Measurements from ENCODE around the gene CTBP2. TPM values are rescaled to one million over a fixed set of nuclear protein-coding genes. Genes with fewer than 3 reads are reported as not detected.

The CTBP2 gene
- total and polyA plus RNA-seq, 8 donors, result 21.3 to 169 (median 61.6) TPM

GRCh38 chr10:125093199-125093973 lies 67.0 kb downstream of the CTBP2 start:
- intact Hi-C loops (cut with DNase I; ENCODE audit: low total_unique reads), result no loop called here
- Histone ChIP-seq H3K9me3 (no peaks in the 10 kb centered on the region), H3K36me3 (peaks cover under 1 to 8% (median 4%) of the 10 kb centered on the region in 4 donors), H3K4me1 (peaks cover 27 to 76% (median 57%) of the 10 kb centered on the region in 4 donors), H3K27ac (peak overlapping the region; percentile 42 to 83 (median 76)), H3K27me3 (no peaks in the 10 kb centered on the region), H3K4me3 (no peak overlapping the region)
- TF ChIP-seq POLR2A (IDR thresholded peaks at IDR 0.05) (no peak), POLR2AphosphoS5 (IDR thresholded peaks at IDR 0.05) (peak in 2 of 3 donors; percentile 49 to 78), EP300 (IDR thresholded peaks at IDR 0.05) (peak; percentile 29)
- 57 to 66% (median 65%) methylated on average over 17 of the region's 17 CpGs for WGBS, 5 donors
- DNase-seq, result peak; percentile 32 to 68

DNA sequence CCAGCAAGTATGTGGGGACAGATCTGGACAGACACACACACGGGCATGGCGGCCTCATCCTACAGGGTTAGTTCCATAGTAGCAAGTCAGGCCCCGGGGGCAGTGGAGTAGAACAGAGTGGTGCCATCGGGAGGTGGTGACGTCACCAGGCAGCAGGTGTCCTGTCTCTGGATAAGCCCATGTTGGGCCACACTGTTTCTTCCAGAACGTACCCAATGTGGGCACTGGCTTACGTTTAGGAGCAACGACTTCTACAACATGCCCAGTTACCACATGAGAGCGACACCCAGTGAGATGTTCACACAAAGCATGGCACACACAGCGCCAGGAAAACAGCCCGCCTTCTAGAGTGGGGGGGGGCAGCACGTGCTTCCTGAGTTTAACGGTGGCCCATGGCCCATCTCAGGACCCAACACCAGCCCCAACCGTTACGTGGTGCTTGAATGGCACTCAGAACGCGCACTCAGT lies 67.8 kb downstream of the CTBP2 start:
- 87 to 94% (median 93%) methylated on average over 17 of the region's 17 CpGs for WGBS, 5 donors
- peak in 1 of 2 donors; percentile 17 for DNase-seq
- H3K4me3 ChIP-seq, result no peak overlapping the region
- H3K4me1 ChIP-seq, result peaks cover 27 to 80% (median 57%) of the 10 kb centered on the region in 4 donors
- H3K27ac ChIP-seq, result peak overlapping the region; percentile 42 to 83 (median 76)
- no peak for TF ChIP-seq POLR2A (IDR thresholded peaks at IDR 0.05)
- TF ChIP-seq POLR2AphosphoS5 (IDR thresholded peaks at IDR 0.05), result no peak
- TF ChIP-seq, protein P1, sequence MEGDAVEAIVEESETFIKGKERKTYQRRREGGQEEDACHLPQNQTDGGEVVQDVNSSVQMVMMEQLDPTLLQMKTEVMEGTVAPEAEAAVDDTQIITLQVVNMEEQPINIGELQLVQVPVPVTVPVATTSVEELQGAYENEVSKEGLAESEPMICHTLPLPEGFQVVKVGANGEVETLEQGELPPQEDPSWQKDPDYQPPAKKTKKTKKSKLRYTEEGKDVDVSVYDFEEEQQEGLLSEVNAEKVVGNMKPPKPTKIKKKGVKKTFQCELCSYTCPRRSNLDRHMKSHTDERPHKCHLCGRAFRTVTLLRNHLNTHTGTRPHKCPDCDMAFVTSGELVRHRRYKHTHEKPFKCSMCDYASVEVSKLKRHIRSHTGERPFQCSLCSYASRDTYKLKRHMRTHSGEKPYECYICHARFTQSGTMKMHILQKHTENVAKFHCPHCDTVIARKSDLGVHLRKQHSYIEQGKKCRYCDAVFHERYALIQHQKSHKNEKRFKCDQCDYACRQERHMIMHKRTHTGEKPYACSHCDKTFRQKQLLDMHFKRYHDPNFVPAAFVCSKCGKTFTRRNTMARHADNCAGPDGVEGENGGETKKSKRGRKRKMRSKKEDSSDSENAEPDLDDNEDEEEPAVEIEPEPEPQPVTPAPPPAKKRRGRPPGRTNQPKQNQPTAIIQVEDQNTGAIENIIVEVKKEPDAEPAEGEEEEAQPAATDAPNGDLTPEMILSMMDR (IDR thresholded peaks at IDR 0.05), result no peak
- no peak for TF ChIP-seq EP300 (IDR thresholded peaks at IDR 0.05)
- peaks cover 8 to 16% (median 10%) of the 10 kb centered on the region in 4 donors for H3K36me3 ChIP-seq
- intact Hi-C loops (cut with DNase I; ENCODE audit: low total_unique reads), result no loop called here
- no peaks in the 10 kb centered on the region for H3K27me3 ChIP-seq
- no peaks in the 10 kb centered on the region for H3K9me3 ChIP-seq

GRCh38 chr10:125091891-125092290 lies 68.5 kb downstream of the CTBP2 start:
- H3K4me3 ChIP-seq, result no peak overlapping the region
- peak overlapping the region in 3 of 5 donors; percentile 76 to 83 (median 80) for H3K27ac ChIP-seq
- intact Hi-C loops (cut with DNase I; ENCODE audit: low total_unique reads), result no loop called here
- H3K4me1 ChIP-seq, result peaks cover 27 to 82% (median 55%) of the 10 kb centered on the region in 4 donors
- H3K36me3 ChIP-seq, result peaks cover 13 to 21% (median 16%) of the 10 kb centered on the region in 4 donors
- DNase-seq, result no peak
- no peaks in the 10 kb centered on the region for H3K9me3 ChIP-seq
- TF ChIP-seq, protein P1 (IDR thresholded peaks at IDR 0.05), result no peak
- TF ChIP-seq POLR2A (IDR thresholded peaks at IDR 0.05), result no peak
- TF ChIP-seq POLR2AphosphoS5 (IDR thresholded peaks at IDR 0.05), result no peak
- TF ChIP-seq EP300 (IDR thresholded peaks at IDR 0.05), result no peak
- no peaks in the 10 kb centered on the region for H3K27me3 ChIP-seq

GRCh38 chr10:125089469-125089868 lies 70.9 kb downstream of the CTBP2 start:
- Histone ChIP-seq H3K4me1 (peaks cover 39 to 77% (median 53%) of the 10 kb centered on the region in 4 donors), H3K4me3 (no peak overlapping the region), H3K27ac (no peak overlapping the region), H3K9me3 (no peaks in the 10 kb centered on the region), H3K27me3 (no peaks in the 10 kb centered on the region), H3K36me3 (peaks cover 13 to 20% (median 18%) of the 10 kb centered on the region in 4 donors)
- WGBS, 5 donors, result 56 to 92% (median 74%) methylated on average over 2 of the region's 2 CpGs
- intact Hi-C loops (cut with DNase I; ENCODE audit: low total_unique reads), result no loop called here
- DNase-seq, result peak; percentile 18 to 42
- TF ChIP-seq EP300 (IDR thresholded peaks at IDR 0.05) (no peak), POLR2A (IDR thresholded peaks at IDR 0.05) (no peak), POLR2AphosphoS5 (IDR thresholded peaks at IDR 0.05) (no peak)
- TF ChIP-seq, protein P1 (IDR thresholded peaks at IDR 0.05), result no peak

All from stomach (tissue), 9 donors.